ENCODE results near the gene ORC6.
"Not testable (repeated sequence)": the region's sequence is repeated elsewhere in the genome, so short reads cannot be mapped to it uniquely, and the experiment has no call there.

Gene ORC6

GRCh38 chr16:46662123-46662522, 27.3 kb upstream of the ORC6 start:
- Histone ChIP-seq H3K27ac (ENCODE audit: insufficient read depth in 1 of 2, low read depth in 1 of 2, low read length in 2 of 2, poor library complexity in 1 of 2, severe bottlenecking in 2 of 2) (no peak overlapping the region), H3K4me3 (ENCODE audit: control insufficient read depth in 1 of 7, extremely low read depth in 1 of 7, insufficient read depth in 4 of 7, low read depth in 2 of 7, low read length in 6 of 7) (no peak overlapping the region), H3K36me3 (ENCODE audit: control insufficient read depth in 4 of 4, insufficient read depth in 4 of 4, low read length in 3 of 4) (peaks cover 11 to 59% (median 42%) of the 10 kb centered on the region in 4 experiments), H3K27me3 (replicated peaks in 2 of 5; ENCODE audit: control insufficient read depth in 4 of 5, insufficient read depth in 5 of 5, low read length in 4 of 5) (no peaks in the 10 kb centered on the region), H3K9me3 (ENCODE audit: control extremely low read depth in 1 of 5, control insufficient read depth in 4 of 5, insufficient read depth in 2 of 5, low read depth in 1 of 5, low read length in 4 of 5) (no peaks in the 10 kb centered on the region), H3K4me1 (ENCODE audit: control extremely low read depth in 1 of 4, control insufficient read depth in 4 of 4, insufficient read depth in 4 of 4, low read length in 3 of 4) (peaks cover 8 to 31% (median 15%) of the 10 kb centered on the region in 4 experiments)
- ChIA-PET POLR2A (no interaction called here), CTCF (interaction anchor here (0.7 to 3.9 kb wide), 3 partner anchors 12 to 139 kb away, joined by 3 to 17 read pairs (median 3); no protein-coding TSS in a partner anchor)
- WGBS (ENCODE audit: insufficient coverage): 75% methylated on average over 4 of the region's 4 CpGs
- no peak for DNase-seq

- POLR2A ChIA-PET: interaction anchor here (1.1 kb wide), 2 partner anchors 13 to 127 kb away, joined by 3 read pairs; no protein-coding TSS in a partner anchor
- DNase-seq: peak; percentile 70 to 88 (median 85)
These were observed 16.0 kb upstream of the ORC6 start for GRCh38 chr16:46673320-46674013.

DNA sequence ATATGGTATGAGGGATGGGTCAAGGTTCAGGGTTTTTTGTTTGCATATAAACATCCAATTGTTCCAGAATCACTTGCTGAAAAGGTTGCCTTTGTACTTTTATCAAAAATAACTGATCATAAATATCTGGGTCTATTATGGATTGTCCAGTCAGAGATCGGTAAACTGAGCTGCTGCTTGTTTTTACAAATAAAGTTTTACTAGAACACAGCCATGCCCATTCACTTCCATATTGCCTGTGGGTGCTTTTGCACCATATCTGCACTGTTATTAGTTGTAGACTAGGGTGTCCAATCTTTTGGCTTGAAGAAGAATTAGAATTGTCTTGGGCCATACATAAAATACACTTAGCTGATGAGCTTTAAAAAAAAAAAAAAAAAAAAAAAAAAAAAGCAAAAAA, 11.5 kb upstream of the ORC6 start:
- WGBS (ENCODE audit: insufficient coverage): no CpG with 5 or more reads among the region's 1 CpG
- H3K27me3 ChIP-seq (replicated peaks in 2 of 5; ENCODE audit: control insufficient read depth in 4 of 5, insufficient read depth in 5 of 5, low read length in 4 of 5); H3K27ac ChIP-seq (ENCODE audit: insufficient read depth in 1 of 2, low read depth in 1 of 2, low read length in 2 of 2, poor library complexity in 1 of 2, severe bottlenecking in 2 of 2); POLR2A ChIA-PET; H3K4me1 ChIP-seq (ENCODE audit: control extremely low read depth in 1 of 4, control insufficient read depth in 4 of 4, insufficient read depth in 4 of 4, low read length in 3 of 4); H3K9me3 ChIP-seq (ENCODE audit: control extremely low read depth in 1 of 5, control insufficient read depth in 4 of 5, insufficient read depth in 2 of 5, low read depth in 1 of 5, low read length in 4 of 5); DNase-seq; H3K4me3 ChIP-seq (ENCODE audit: control insufficient read depth in 1 of 7, extremely low read depth in 1 of 7, insufficient read depth in 4 of 7, low read depth in 2 of 7, low read length in 6 of 7): not testable (repeated sequence)
- CTCF ChIA-PET: interaction anchor here (0.6 to 3.1 kb wide), 6 partner anchors 9 to 285 kb away, joined by 3 to 9 read pairs (median 5); no protein-coding TSS in a partner anchor
- H3K36me3 ChIP-seq (ENCODE audit: control insufficient read depth in 4 of 4, insufficient read depth in 4 of 4, low read length in 3 of 4): peaks cover 21 to 61% (median 39%) of the 10 kb centered on the region in 4 experiments

More at GRCh38 chr16:46673320-46674013, 16.0 kb upstream of the ORC6 start:
- Histone ChIP-seq H3K9me3 (ENCODE audit: control extremely low read depth in 1 of 5, control insufficient read depth in 4 of 5, insufficient read depth in 2 of 5, low read depth in 1 of 5, low read length in 4 of 5) (no peaks in the 10 kb centered on the region), H3K27me3 (replicated peaks in 2 of 5; ENCODE audit: control insufficient read depth in 4 of 5, insufficient read depth in 5 of 5, low read length in 4 of 5) (no peaks in the 10 kb centered on the region), H3K36me3 (ENCODE audit: control insufficient read depth in 4 of 4, insufficient read depth in 4 of 4, low read length in 3 of 4) (peaks cover 19 to 84% (median 40%) of the 10 kb centered on the region in 4 experiments), H3K4me1 (ENCODE audit: control extremely low read depth in 1 of 4, control insufficient read depth in 4 of 4, insufficient read depth in 4 of 4, low read length in 3 of 4) (no peaks in the 10 kb centered on the region), H3K4me3 (ENCODE audit: control insufficient read depth in 1 of 7, extremely low read depth in 1 of 7, insufficient read depth in 4 of 7, low read depth in 2 of 7, low read length in 6 of 7) (no peak overlapping the region), H3K27ac (ENCODE audit: insufficient read depth in 1 of 2, low read depth in 1 of 2, low read length in 2 of 2, poor library complexity in 1 of 2, severe bottlenecking in 2 of 2) (no peak overlapping the region)
- CTCF ChIA-PET: interaction anchor here (0.6 to 4.0 kb wide), 20 partner anchors 9 to 243 kb away, joined by 3 to 29 read pairs (median 4); partner anchors contain the start of gene ORC6
- 80% methylated on average over 4 of the region's 6 CpGs for WGBS (ENCODE audit: insufficient coverage)

DNA sequence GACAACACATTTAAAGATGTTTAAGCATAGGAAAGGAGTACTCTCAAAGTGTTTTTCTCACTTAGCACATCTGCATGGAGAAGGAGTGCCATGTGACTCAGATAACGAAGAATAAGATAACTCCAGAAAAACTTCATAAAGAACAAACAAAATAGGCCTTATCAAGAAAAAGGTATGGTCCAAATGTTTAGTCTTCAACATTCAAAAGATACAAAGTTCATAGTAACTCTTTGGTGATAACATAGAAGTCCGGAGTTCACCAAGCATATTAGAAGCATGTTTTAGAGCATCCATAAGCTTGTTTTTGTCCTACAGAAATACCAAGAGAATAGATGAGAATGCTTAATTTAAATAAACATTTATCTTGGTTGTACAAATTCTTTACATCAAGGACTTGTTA, 7.6 kb upstream of the ORC6 start:
- H3K27me3 ChIP-seq (replicated peaks in 2 of 5; ENCODE audit: control insufficient read depth in 4 of 5, insufficient read depth in 5 of 5, low read length in 4 of 5); H3K27ac ChIP-seq (ENCODE audit: insufficient read depth in 1 of 2, low read depth in 1 of 2, low read length in 2 of 2, poor library complexity in 1 of 2, severe bottlenecking in 2 of 2); POLR2A ChIA-PET; DNase-seq; H3K9me3 ChIP-seq (ENCODE audit: control extremely low read depth in 1 of 5, control insufficient read depth in 4 of 5, insufficient read depth in 2 of 5, low read depth in 1 of 5, low read length in 4 of 5); H3K4me1 ChIP-seq (ENCODE audit: control extremely low read depth in 1 of 4, control insufficient read depth in 4 of 4, insufficient read depth in 4 of 4, low read length in 3 of 4); H3K4me3 ChIP-seq (ENCODE audit: control insufficient read depth in 1 of 7, extremely low read depth in 1 of 7, insufficient read depth in 4 of 7, low read depth in 2 of 7, low read length in 6 of 7): not testable (repeated sequence)
- CTCF ChIA-PET: interaction anchor here (0.8 to 4.1 kb wide), 2 partner anchors 8 to 9 kb away, joined by 3 to 19 read pairs; no protein-coding TSS in a partner anchor
- peaks cover 15 to 32% (median 26%) of the 10 kb centered on the region in 4 experiments for H3K36me3 ChIP-seq (ENCODE audit: control insufficient read depth in 4 of 4, insufficient read depth in 4 of 4, low read length in 3 of 4)
- WGBS (ENCODE audit: insufficient coverage): no CpG with 5 or more reads among the region's 2 CpGs

GRCh38 chr16:46686815-46687473, 2.5 kb upstream of the ORC6 start:
- peaks cover 0 to 14% (median 3%) of the 10 kb centered on the region in 4 experiments for H3K36me3 ChIP-seq (ENCODE audit: control insufficient read depth in 4 of 4, insufficient read depth in 4 of 4, low read length in 3 of 4)
- no peak for DNase-seq
- no peaks in the 10 kb centered on the region for H3K9me3 ChIP-seq (ENCODE audit: control extremely low read depth in 1 of 5, control insufficient read depth in 4 of 5, insufficient read depth in 2 of 5, low read depth in 1 of 5, low read length in 4 of 5)
- 80% methylated on average over 1 of the region's 5 CpGs for WGBS (ENCODE audit: insufficient coverage)
- ChIA-PET CTCF (interaction anchor here (1.0 to 1.8 kb wide), 5 partner anchors 9 to 57 kb away, joined by 3 to 8 read pairs (median 7); no protein-coding TSS in a partner anchor), POLR2A (interaction anchor here (1.4 kb wide), 1 partner anchor 14 kb away, joined by 3 read pairs; no protein-coding TSS in a partner anchor)
- H3K27me3 ChIP-seq (replicated peaks in 2 of 5; ENCODE audit: control insufficient read depth in 4 of 5, insufficient read depth in 5 of 5, low read length in 4 of 5): no peaks in the 10 kb centered on the region
- peak overlapping the region in 1 of 2 experiments; percentile 97 for H3K27ac ChIP-seq (ENCODE audit: insufficient read depth in 1 of 2, low read depth in 1 of 2, low read length in 2 of 2, poor library complexity in 1 of 2, severe bottlenecking in 2 of 2)
- H3K4me1 ChIP-seq (ENCODE audit: control extremely low read depth in 1 of 4, control insufficient read depth in 4 of 4, insufficient read depth in 4 of 4, low read length in 3 of 4): peaks cover 18 to 41% (median 34%) of the 10 kb centered on the region in 4 experiments
- peak overlapping the region in 4 of 7 experiments; percentile 86 to 98 (median 93) for H3K4me3 ChIP-seq (ENCODE audit: control insufficient read depth in 1 of 7, extremely low read depth in 1 of 7, insufficient read depth in 4 of 7, low read depth in 2 of 7, low read length in 6 of 7)

GRCh38 chr16:46687486-46687885, 2.0 kb upstream of the ORC6 start:
- WGBS (ENCODE audit: insufficient coverage): 94% methylated on average over 7 of the region's 9 CpGs
- H3K27ac ChIP-seq (ENCODE audit: insufficient read depth in 1 of 2, low read depth in 1 of 2, low read length in 2 of 2, poor library complexity in 1 of 2, severe bottlenecking in 2 of 2): peak overlapping the region; percentile 94 to 97
- CTCF ChIA-PET: interaction anchor here (1.0 to 1.8 kb wide), 4 partner anchors 10 to 57 kb away, joined by 3 to 8 read pairs (median 8); no protein-coding TSS in a partner anchor
- H3K27me3 ChIP-seq (replicated peaks in 2 of 5; ENCODE audit: control insufficient read depth in 4 of 5, insufficient read depth in 5 of 5, low read length in 4 of 5): no peaks in the 10 kb centered on the region
- H3K9me3 ChIP-seq (ENCODE audit: control extremely low read depth in 1 of 5, control insufficient read depth in 4 of 5, insufficient read depth in 2 of 5, low read depth in 1 of 5, low read length in 4 of 5): no peaks in the 10 kb centered on the region
- peaks cover 0 to 13% (median 1%) of the 10 kb centered on the region in 4 experiments for H3K36me3 ChIP-seq (ENCODE audit: control insufficient read depth in 4 of 4, insufficient read depth in 4 of 4, low read length in 3 of 4)
- DNase-seq: no peak
- peak overlapping the region in 6 of 7 experiments; percentile 86 to 98 (median 94) for H3K4me3 ChIP-seq (ENCODE audit: control insufficient read depth in 1 of 7, extremely low read depth in 1 of 7, insufficient read depth in 4 of 7, low read depth in 2 of 7, low read length in 6 of 7)
- POLR2A ChIA-PET: interaction anchor here (1.4 kb wide), 1 partner anchor 14 kb away, joined by 3 read pairs; no protein-coding TSS in a partner anchor
- peaks cover 18 to 44% (median 35%) of the 10 kb centered on the region in 4 experiments for H3K4me1 ChIP-seq (ENCODE audit: control extremely low read depth in 1 of 4, control insufficient read depth in 4 of 4, insufficient read depth in 4 of 4, low read length in 3 of 4)
